T1000 (cell line): Measurements from ENCODE around the gene GPR132.
A peak's percentile ranks its signal among the peaks of the same experiment; 100 is the strongest.

Experiments
- DNase-seq: peaks from one replicate; lab custom pipeline; 2025; ENCODE audit warnings: mixed read lengths; lab: John Stamatoyannopoulos, UW

GPR132 gene

GRCh38 chr14:105020815-105021655 lies 44.2 kb downstream of the GPR132 start, which contains the start of gene CDCA4:
TSS of gene CDCA4 (minus strand) at chr14:105021083. CDS start at chr14:105011929, 9,154 bp downstream.
- peak; percentile 93 for DNase-seq

- no peak for DNase-seq
Measured at GRCh38 chr14:105019861-105020814, 45.1 kb downstream of the GPR132 start.

- no peak for DNase-seq
Measured at GRCh38 chr14:105018414-105018813, 46.8 kb downstream of the GPR132 start.

- no peak for DNase-seq
Measured at GRCh38 chr14:105015905-105016304, 49.3 kb downstream of the GPR132 start.

- DNase-seq: no peak
Measured at GRCh38 chr14:105015242-105015641, 50.0 kb downstream of the GPR132 start.

- DNase-seq: no peak
Measured at GRCh38 chr14:105014631-105015030, 50.6 kb downstream of the GPR132 start.

GRCh38 chr14:105014032-105014431 lies 51.2 kb downstream of the GPR132 start:
- DNase-seq: no peak

- no peak for DNase-seq
Measured at GRCh38 chr14:105013150-105013785, 52.0 kb downstream of the GPR132 start.

GRCh38 chr14:105012171-105012985 lies 52.9 kb downstream of the GPR132 start:
- DNase-seq: no peak

- no peak for DNase-seq
Measured at GRCh38 chr14:105011312-105011990, 53.8 kb downstream of the GPR132 start.

GRCh38 chr14:105010891-105011291 lies 54.3 kb downstream of the GPR132 start:
- no peak for DNase-seq

- DNase-seq: no peak
Measured at GRCh38 chr14:105010106-105010505, 55.1 kb downstream of the GPR132 start.

GRCh38 chr14:105007593-105008264 lies 57.5 kb downstream of the GPR132 start:
- no peak for DNase-seq

GRCh38 chr14:105006831-105007592 lies 58.2 kb downstream of the GPR132 start:
- DNase-seq: no peak

GRCh38 chr14:105005929-105006830 lies 59.0 kb downstream of the GPR132 start:
- no peak for DNase-seq

- DNase-seq: no peak
Measured at GRCh38 chr14:105005329-105005928, 59.8 kb downstream of the GPR132 start.
